IMR-90 (cell line): ENCODE data around the gene UAP1. TPM values are rescaled to one million over a fixed set of nuclear protein-coding genes. Genes with fewer than 3 reads are reported as not detected.
A peak's percentile ranks its signal among the peaks of the same experiment; 100 is the strongest.

Experiments used
- ATAC-seq: fragments of 200-7000 bp; cut with Tn5 transposase; 2 replicates; pipeline ENCODE4 v1.9.1; 2020; ENCODE audit warnings: low read depth, mild to moderate bottlenecking, moderate library complexity
- Bru-seq: library from RNA; stranded (reverse); fragments of 400-500 nt; gene quantifications from one replicate; lab custom pipeline; 2021; lab: Mats Ljungman, UMichigan
- BruChase-seq, 2 experiments: library from RNA; stranded (reverse); fragments of 400-500 nt; gene quantifications; one replicate each; lab custom pipeline; 2021; lab: Mats Ljungman, UMichigan
- BruUV-seq: library from RNA; stranded (reverse); fragments of 400-500 nt; replicated peaks from 2 replicates; lab custom pipeline; 2021; lab: Mats Ljungman, UMichigan
- CTCF ChIA-PET: fragments of 300-600 bp; formaldehyde crosslinking; extraction: SDS; loops from one replicate; lab custom pipeline; 2021; ENCODE audit warnings: antibody characterized with exemption; lab: Yijun Ruan, JAX
- POLR2A ChIA-PET: fragments of 300-600 bp; sonication (Branson Sonifier 250); formaldehyde crosslinking; loops from one replicate; lab custom pipeline; 2022; ENCODE audit warnings: antibody characterized with exemption; ENCODE audit not compliant: unreplicated experiment; lab: Charles Lee
- DNase-seq: peaks from one replicate; pipeline ENCODE4 v3.0.0; 2013
- H2AFZ ChIP-seq: replicated peaks from 2 replicates; pipeline ENCODE3; 2013; ENCODE audit warnings: low read length, mild to moderate bottlenecking; ENCODE audit not compliant: poor library complexity
- H2AK5ac ChIP-seq: 2 replicates; pipeline ENCODE4 v1.6.1; 2013; ENCODE audit warnings: low read depth, low read length, inconsistent platforms
- H2AK9ac ChIP-seq: replicated peaks from 2 replicates; pipeline ENCODE3; 2013; ENCODE audit warnings: mild to moderate bottlenecking, low read depth, low read length, moderate library complexity; ENCODE audit not compliant: poor library complexity
- H2BK120ac ChIP-seq: 2 replicates; pipeline ENCODE4 v1.6.1; 2013; ENCODE audit warnings: low read depth, low read length, inconsistent platforms
- H2BK15ac ChIP-seq: 3 replicates; pipeline ENCODE4 v1.6.1; 2013; ENCODE audit warnings: low read depth, low read length, inconsistent platforms
- H2BK20ac ChIP-seq: 2 replicates; pipeline ENCODE4 v1.6.1; 2013; ENCODE audit warnings: low read depth, mild to moderate bottlenecking, inconsistent platforms, low read length, moderate library complexity
- H2BK5ac ChIP-seq: 2 replicates; pipeline ENCODE4 v1.6.1; 2013; ENCODE audit warnings: mild to moderate bottlenecking, low read depth, low read length, inconsistent platforms; ENCODE audit not compliant: poor library complexity, severe bottlenecking
- H3K14ac ChIP-seq: replicated peaks from 2 replicates; pipeline ENCODE4 v1.6.1; 2013; ENCODE audit warnings: low read depth, low read length, inconsistent platforms
- H3K18ac ChIP-seq: 2 replicates; pipeline ENCODE4 v1.6.1; 2013; ENCODE audit warnings: low read depth, low read length, control low read depth
- H3K23ac ChIP-seq: 2 replicates; pipeline ENCODE4 v1.6.1; 2013; ENCODE audit warnings: low read depth, low read length, inconsistent platforms
- H3K27ac ChIP-seq: 2 replicates; pipeline ENCODE4 v1.5.1; 2013; ENCODE audit warnings: mild to moderate bottlenecking, control low read depth, low read length; ENCODE audit not compliant: insufficient read depth
- H3K27me3 ChIP-seq: 2 replicates; pipeline ENCODE4 v1.6.1; 2013; ENCODE audit warnings: low read length; ENCODE audit not compliant: control insufficient read depth, insufficient read depth
- H3K36me3 ChIP-seq: 2 replicates; pipeline ENCODE4 v1.6.1; 2013; ENCODE audit warnings: low read length, mixed read lengths; ENCODE audit not compliant: control insufficient read depth, insufficient read depth
- H3K4ac ChIP-seq: 2 replicates; pipeline ENCODE4 v1.6.1; 2013; ENCODE audit warnings: low read depth, low read length, inconsistent platforms
- H3K4me1 ChIP-seq: 2 replicates; pipeline ENCODE4 v1.6.1; 2013; ENCODE audit warnings: low read length, mixed read lengths; ENCODE audit not compliant: control insufficient read depth, insufficient read depth
- H3K4me2 ChIP-seq: 2 replicates; pipeline ENCODE4 v1.6.1; 2013; ENCODE audit warnings: low read depth, mild to moderate bottlenecking, control low read depth, low read length, moderate library complexity
- H3K4me3 ChIP-seq: 2 replicates; pipeline ENCODE4 v1.5.1; 2013; ENCODE audit warnings: low read depth, mild to moderate bottlenecking, control low read depth, low read length, moderate library complexity; ENCODE audit not compliant: insufficient read depth
- H3K56ac ChIP-seq: 2 replicates; pipeline ENCODE4 v1.6.1; 2013; ENCODE audit warnings: low read length, inconsistent platforms; ENCODE audit not compliant: insufficient read depth; ENCODE audit errors: extremely low read depth
- H3K79me1 ChIP-seq, 2 experiments: 2 replicates each; pipeline ENCODE4 v1.6.1; 2013; ENCODE audit warnings: low read length in 2 of 2, inconsistent platforms in 1 of 2, low read depth in 1 of 2
- H3K9ac ChIP-seq: 2 replicates; pipeline ENCODE4 v1.6.1; 2013; ENCODE audit warnings: low read depth, low read length, control low read depth
- H3K9me1 ChIP-seq: 2 replicates; pipeline ENCODE4 v1.6.1; 2013; ENCODE audit warnings: low read length, inconsistent platforms; ENCODE audit not compliant: insufficient read depth
- H3K9me3 ChIP-seq: 2 replicates; pipeline ENCODE4 v1.6.1; 2013; ENCODE audit warnings: low read length; ENCODE audit not compliant: control insufficient read depth, insufficient read depth
- H4K20me1 ChIP-seq: 2 replicates; pipeline ENCODE4 v1.6.1; 2013; ENCODE audit warnings: low read length, inconsistent platforms; ENCODE audit not compliant: insufficient read depth
- H4K5ac ChIP-seq: 2 replicates; pipeline ENCODE4 v1.6.1; 2013; ENCODE audit warnings: mild to moderate bottlenecking, low read depth, low read length, control low read depth
- H4K8ac ChIP-seq, 2 experiments: 2 replicates each; pipeline ENCODE4 v1.6.1; 2013; ENCODE audit warnings: low read depth in 2 of 2, low read length in 2 of 2, control low read depth in 1 of 2, inconsistent platforms in 1 of 2
- H4K91ac ChIP-seq: 2 replicates; pipeline ENCODE4 v1.6.1; 2013; ENCODE audit warnings: low read depth, low read length, inconsistent platforms; ENCODE audit not compliant: insufficient read depth
- CEBPB ChIP-seq: IDR thresholded peaks from 2 replicates; pipeline ENCODE4 v1.6.1; 2012; ENCODE audit warnings: low read depth, low read length, improper control_type of control experiment
- CHD1 ChIP-seq: IDR thresholded peaks from 2 replicates; pipeline ENCODE4 v1.6.1; 2012; ENCODE audit warnings: low read depth, low read length, improper control_type of control experiment
- CTCF ChIP-seq: conservative IDR thresholded peaks from 2 replicates; pipeline ENCODE4 v1.5.1; 2012; ENCODE audit warnings: mild to moderate bottlenecking, low read depth, low read length, improper control_type of control experiment
- ELK1 ChIP-seq: fragments of 150-350 bp; IDR thresholded peaks from 2 replicates; pipeline ENCODE4 v1.6.1; 2016; ENCODE audit warnings: low read depth, mild to moderate bottlenecking, low read length, moderate library complexity, borderline replicate concordance
- FOS ChIP-seq: fragments of 150-350 bp; IDR thresholded peaks from 2 replicates; pipeline ENCODE4 v1.6.1; 2016; ENCODE audit warnings: low read depth, low read length
- MAFK ChIP-seq: IDR thresholded peaks from 2 replicates; pipeline ENCODE4 v1.6.1; 2012; ENCODE audit warnings: low read depth, low read length, improper control_type of control experiment
- MXI1 ChIP-seq: IDR thresholded peaks from 2 replicates; pipeline ENCODE4 v1.6.1; 2012; ENCODE audit warnings: low read depth, mild to moderate bottlenecking, low read length, moderate library complexity, borderline replicate concordance
- POLR2A ChIP-seq: IDR thresholded peaks from 2 replicates; pipeline ENCODE4 v1.6.1; 2012; ENCODE audit warnings: mild to moderate bottlenecking, low read depth, low read length
- RAD21 ChIP-seq: IDR thresholded peaks from 2 replicates; pipeline ENCODE4 v1.6.1; 2012; ENCODE audit warnings: low read length, improper control_type of control experiment
- RCOR1 ChIP-seq: IDR thresholded peaks from 2 replicates; pipeline ENCODE4 v1.6.1; 2012; ENCODE audit warnings: mild to moderate bottlenecking, low read length, improper control_type of control experiment; ENCODE audit not compliant: insufficient replicate concordance
- RFX5 ChIP-seq: IDR thresholded peaks from 2 replicates; pipeline ENCODE4 v1.8.0; 2012; ENCODE audit warnings: low read depth, mild to moderate bottlenecking, low read length, moderate library complexity
- SMC3 ChIP-seq: fragments of 150-350 bp; IDR thresholded peaks from 2 replicates; pipeline ENCODE4 v1.6.1; 2016; ENCODE audit warnings: low read depth, mild to moderate bottlenecking, antibody characterized with exemption, low read length, moderate library complexity
- WGBS, 2 experiments: methylation state at CpG; one replicate each; pipeline versions ENCODE4 v1.1.5 to v1.1.7; 2013; ENCODE audit warnings: missing lambda C conversion rate in 2 of 2; ENCODE audit not compliant: insufficient read length in 1 of 2; ENCODE audit errors: extremely low coverage in 2 of 2; 5-methylcytosine and 5-hydroxymethylcytosine counted together
- dilution Hi-C: fragments of 300-500 bp; cut with HindIII; formaldehyde crosslinking; loops from one replicate; pipeline ENCODE4 v1.14.3; 2018; ENCODE audit warnings: low sequenced_read_pairs; ENCODE audit not compliant: unreplicated experiment
- in situ Hi-C: fragments of 300-500 bp; cut with MboI; formaldehyde crosslinking; loops from 3 replicates; pipeline ENCODE4 v1.14.3; 2019; ENCODE audit warnings: low sequenced_read_pairs, inconsistent platforms, mixed read lengths
- intact Hi-C: fragments of 100-400 bp; cut with micrococcal nuclease; formaldehyde crosslinking; loops from 2 replicates; pipeline ENCODE4 v1.10.0; 2022
- long read RNA-seq: library from polyadenylated mRNA; unstranded; transcript quantifications from one replicate; pipeline ENCODE4 v2.0.0, GENCODE V29; 2021; ENCODE audit not compliant: unreplicated experiment
- polyA plus RNA-seq, 3 experiments: library from polyadenylated mRNA; depleted of rRNA; stranded (reverse); fragments of >200 nt; gene quantifications; 2 replicates each; pipeline ENCODE4 v1.2.3, GENCODE V29; 2012; ENCODE audit warnings: low replicate concordance in 1 of 3
- total RNA-seq: library from RNA; depleted of rRNA; stranded (reverse); fragments of >200 nt; gene quantifications from 2 replicates; pipeline ENCODE4 v1.2.3, GENCODE V29; 2012; rRNA removed

The UAP1 gene
- 196 and 255 TPM in 2 replicates for total RNA-seq
- 77.9 and 93.4 TPM in 2 replicates for polyA plus RNA-seq (2012; rRNA removed)
- 14.1 and 26.1 TPM in 2 replicates for polyA plus RNA-seq (2012; cell fraction: cytosol; rRNA removed)
- polyA plus RNA-seq (2012; cell fraction: nucleus; rRNA removed; ENCODE audit: low replicate concordance) = 6.8 and 75.5 TPM in 2 replicates
- Bru-seq, nascent RNA = percentile 97 among the genes with signal in this experiment
- BruChase-seq, experiment 1, labeled RNA remaining after a 6-hour chase = percentile 88 among the genes with signal in this experiment
- BruChase-seq, experiment 2, labeled RNA remaining after a 2-hour chase = percentile 86 among the genes with signal in this experiment
- long read RNA-seq, transcript UAP1-204 (10 exons, 2,294 nt) = minor isoform, 23 of 129 reads
- long read RNA-seq, transcript UAP1-201 (11 exons, 2,377 nt) = major isoform, 69 of 129 reads
- long read RNA-seq, partial matches to known transcripts = 1 of 129 reads
- long read RNA-seq, other reads (novel, unspliced or antisense) = 33 of 129 reads

GRCh38 chr1:162561616-162562469, at the start of gene UAP1:
UAP1 (plus strand) TSS chr1:162561722; CDS start chr1:162566069, 4,347 bp downstream.
- peak within 1 kb of the TSS; percentile 80 for H3K23ac ChIP-seq
- CTCF ChIA-PET = no interaction called here
- peak within 1 kb of the TSS; percentile 86 for H3K4ac ChIP-seq
- no TSS peak for BruUV-seq
- H2BK15ac ChIP-seq = peak within 1 kb of the TSS; percentile 60; the same call in 1 of the 3 replicates
- H3K4me2 ChIP-seq = peak within 1 kb of the TSS; percentile 99
- H3K4me3 ChIP-seq = peak within 1 kb of the TSS; percentile 94
- H3K9ac ChIP-seq = peak within 1 kb of the TSS; percentile 88
- H4K20me1 ChIP-seq = peaks cover 30% of the 10 kb centered on the region
- H4K91ac ChIP-seq = peak within 1 kb of the TSS; percentile 92
- peak within 1 kb of the TSS; percentile 95 for H2AFZ ChIP-seq
- WGBS, 2 experiments = 1% methylated on average over 31 of the region's 69 CpGs; no CpG with 5 or more reads in 1 of the 2 experiments
- in situ Hi-C loops (no loop called here), intact Hi-C loops (loop anchor here (1.0 to 5.0 kb wide), 3 partner anchors 23 to 505 kb away; no protein-coding TSS in a partner anchor), dilution Hi-C loops (no loop called here)
- peak within 1 kb of the TSS; percentile 80 for H2BK120ac ChIP-seq
- H3K9me3 ChIP-seq = no peaks in the 10 kb centered on the region
- H4K8ac ChIP-seq = peak within 1 kb of the TSS; percentile 83 to 88; a peak in 3 of 4 replicates
- peaks cover 3 to 29% of the 10 kb centered on the region in 2 experiments; a peak in 3 of 4 replicates for H3K79me1 ChIP-seq
- peak within 1 kb of the TSS; percentile 85 for H3K27ac ChIP-seq
- ATAC-seq = peak; percentile 42
- H3K36me3 ChIP-seq = peaks cover 5% of the 10 kb centered on the region
- H3K14ac ChIP-seq = peak within 1 kb of the TSS; percentile 78
- no peak within 1 kb of the TSS; the same call in 1 of the 2 replicates for H2BK20ac ChIP-seq
- peak within 1 kb of the TSS; percentile 66 for H3K18ac ChIP-seq
- H3K27me3 ChIP-seq = no peaks in the 10 kb centered on the region
- H3K9me1 ChIP-seq = peaks cover 8% of the 10 kb centered on the region
- H3K56ac ChIP-seq = peak within 1 kb of the TSS; percentile 55
- POLR2A ChIA-PET = interaction anchor here (0.6 to 1.1 kb wide), 2 partner anchors 43 to 234 kb away, joined by 4 to 5 read pairs; no protein-coding TSS in a partner anchor
- peaks cover 10% of the 10 kb centered on the region for H3K4me1 ChIP-seq
- H2AK9ac ChIP-seq = peak within 1 kb of the TSS; percentile 90
- H4K5ac ChIP-seq = peak within 1 kb of the TSS; percentile 38
- no peak for DNase-seq
- peak within 1 kb of the TSS; percentile 72 for H2AK5ac ChIP-seq
- peak within 1 kb of the TSS; percentile 95 for H2BK5ac ChIP-seq
- TF ChIP-seq CTCF (no peak), FOS (no peak), RFX5 (no peak), ELK1 (no peak), MAFK (no peak), CEBPB (no peak), MXI1 (peak; percentile 67), RCOR1 (no peak), SMC3 (no peak), POLR2A (peak; percentile 99), RAD21 (no peak; the same call in 1 of the 2 replicates), CHD1 (peak; percentile 56; the same call in 1 of the 2 replicates)
